Measurements from ENCODE around the gene FES.

FES gene

GRCh38 chr15:90930861-90931574 is 46.7 kb downstream of the FES start:
- no peak for DNase-seq (ENCODE audit: low spot score)

GRCh38 chr15:90931575-90931827 is 47.2 kb downstream of the FES start:
- DNase-seq (ENCODE audit: low spot score), result no peak

- peak; percentile 72 for DNase-seq (ENCODE audit: low spot score)
Observed at GRCh38 chr15:90931828-90932659, 47.7 kb downstream of the FES start, which contains the start of gene HDDC3. TSS of gene HDDC3 (minus strand) at chr15:90932549. CDS start at chr15:90932540, 9 bp downstream.

GRCh38 chr15:90932660-90932991 is 48.3 kb downstream of the FES start:
- no peak for DNase-seq (ENCODE audit: low spot score)

- DNase-seq (ENCODE audit: low spot score), result no peak
Observed at GRCh38 chr15:90933301-90933700, 49.0 kb downstream of the FES start.

- peak; percentile 90 for DNase-seq (ENCODE audit: low spot score)
Observed at GRCh38 chr15:90934256-90934948, 50.1 kb downstream of the FES start.

GRCh38 chr15:90934949-90935751 is 50.8 kb downstream of the FES start, which contains the start of gene UNC45A:
TSS of gene UNC45A (plus strand) at chr15:90935285. CDS start at chr15:90935325, 40 bp downstream.
- peak; percentile 87 for DNase-seq (ENCODE audit: low spot score)

- no peak for DNase-seq (ENCODE audit: low spot score)
Observed at GRCh38 chr15:90936823-90937222, 52.5 kb downstream of the FES start.

- no peak for DNase-seq (ENCODE audit: low spot score)
Observed at GRCh38 chr15:90938261-90938660, 54.0 kb downstream of the FES start.

- no peak for DNase-seq (ENCODE audit: low spot score)
Observed at GRCh38 chr15:90939756-90940155, 55.5 kb downstream of the FES start.

- DNase-seq (ENCODE audit: low spot score), result no peak
Observed at GRCh38 chr15:90941038-90941437, 56.7 kb downstream of the FES start.

GRCh38 chr15:90942354-90943120 is 58.2 kb downstream of the FES start:
- no peak for DNase-seq (ENCODE audit: low spot score)

- no peak for DNase-seq (ENCODE audit: low spot score)
Observed at GRCh38 chr15:90945091-90945490, 60.8 kb downstream of the FES start.
